SU-DHL-6 (cell line): ENCODE data around the gene DNAI7.

Source experiments
- CTCF ChIP-seq: fragments of 200-600 bp; sonication (generic); IDR thresholded peaks from one replicate; pipeline ENCODE4 v1.5.1; 2017; ENCODE audit warnings: antibody characterized with exemption, mild to moderate bottlenecking, low read length, moderate library complexity; ENCODE audit not compliant: insufficient read depth, poor library complexity, severe bottlenecking
- EZH2phosphoT487 ChIP-seq: fragments of 200-600 bp; sonication (generic), shearing (Covaris generic); conservative IDR thresholded peaks from 2 replicates; pipeline ENCODE4 v1.6.1; 2018; ENCODE audit warnings: mild to moderate bottlenecking, antibody characterized with exemption, low read length, moderate library complexity, mixed read lengths

- no peak for TF ChIP-seq EZH2phosphoT487
- TF ChIP-seq CTCF = no peak
Measured at GRCh38 chr12:25195056-25195971, at the start of gene DNAI7, which contains the start of gene ETFRF1.
